ENCODE measurements around the gene STK32B.
"Not testable (repeated sequence)": the region's sequence is repeated elsewhere in the genome, so short reads cannot be mapped to it uniquely, and the experiment has no call there.

STK32B gene

GRCh38 chr4:5160668-5161067 lies 109.4 kb downstream of the STK32B start:
- no peak for DNase-seq (ENCODE audit: low read depth, low spot score)

- DNase-seq (ENCODE audit: low read depth, low spot score) = no peak
These were observed 111.7 kb downstream of the STK32B start for GRCh38 chr4:5162909-5163508.

- DNase-seq (ENCODE audit: low read depth, low spot score) = no peak
These were observed 113.1 kb downstream of the STK32B start for GRCh38 chr4:5164221-5164912.

- DNase-seq (ENCODE audit: low read depth, low spot score) = peak; percentile 17
These were observed 114.4 kb downstream of the STK32B start for GRCh38 chr4:5165420-5166369.

- no peak for DNase-seq (ENCODE audit: low read depth, low spot score)
These were observed 115.1 kb downstream of the STK32B start for GRCh38 chr4:5166377-5166776.

GRCh38 chr4:5168891-5169290 lies 117.6 kb downstream of the STK32B start:
- no peak for DNase-seq (ENCODE audit: low read depth, low spot score)

GRCh38 chr4:5175836-5176235 lies 124.6 kb downstream of the STK32B start:
- DNase-seq (ENCODE audit: low read depth, low spot score) = not testable (repeated sequence)

GRCh38 chr4:5184606-5185005 lies 133.3 kb downstream of the STK32B start:
- DNase-seq (ENCODE audit: low read depth, low spot score) = no peak

- DNase-seq (ENCODE audit: low read depth, low spot score) = no peak
These were observed 134.3 kb downstream of the STK32B start for GRCh38 chr4:5185551-5185950.

GRCh38 chr4:5186271-5187064 lies 135.2 kb downstream of the STK32B start:
- no peak for DNase-seq (ENCODE audit: low read depth, low spot score)

- DNase-seq (ENCODE audit: low read depth, low spot score) = no peak
These were observed 136.8 kb downstream of the STK32B start for GRCh38 chr4:5188130-5188529.

- no peak for DNase-seq (ENCODE audit: low read depth, low spot score)
These were observed 140.6 kb downstream of the STK32B start for GRCh38 chr4:5191831-5192230.

- no peak for DNase-seq (ENCODE audit: low read depth, low spot score)
These were observed 141.0 kb downstream of the STK32B start for GRCh38 chr4:5192271-5192670.

- DNase-seq (ENCODE audit: low read depth, low spot score) = no peak
These were observed 141.4 kb downstream of the STK32B start for GRCh38 chr4:5192678-5193077.

GRCh38 chr4:5198656-5199541 lies 147.6 kb downstream of the STK32B start:
- DNase-seq (ENCODE audit: low read depth, low spot score) = no peak

- no peak for DNase-seq (ENCODE audit: low read depth, low spot score)
These were observed 148.6 kb downstream of the STK32B start for GRCh38 chr4:5199912-5200311.

- DNase-seq (ENCODE audit: low read depth, low spot score) = no peak
These were observed 149.2 kb downstream of the STK32B start for GRCh38 chr4:5200513-5200912.

GRCh38 chr4:5203309-5203992 lies 152.2 kb downstream of the STK32B start:
- no peak for DNase-seq (ENCODE audit: low read depth, low spot score)

GRCh38 chr4:5203993-5204310 lies 152.7 kb downstream of the STK32B start:
- no peak for DNase-seq (ENCODE audit: low read depth, low spot score)

- DNase-seq (ENCODE audit: low read depth, low spot score) = no peak
These were observed 153.5 kb downstream of the STK32B start for GRCh38 chr4:5204781-5205180.
